ENCODE results near the gene GDF10.

GDF10 gene

GRCh38 chr10:47331491-47331890, 31.5 kb downstream of the GDF10 start:
- Histone ChIP-seq H3K27ac (ENCODE audit: low read depth, low read length) (no peak overlapping the region), H3K9ac (ENCODE audit: low read depth in 1 of 2, low read length in 2 of 2) (no peak overlapping the region)

GRCh38 chr10:47331954-47332353, 32.0 kb downstream of the GDF10 start:
- H3K27me3 ChIP-seq (ENCODE audit: control insufficient read depth in 1 of 2, insufficient read depth in 2 of 2, low read length in 2 of 2), result peaks cover 0 to 5% of the 10 kb centered on the region in 2 donors
- H3K4me3 ChIP-seq (ENCODE audit: low read depth in 1 of 2, low read length in 2 of 2), result no peak overlapping the region
- H3K27ac ChIP-seq (ENCODE audit: low read depth, low read length), result no peak overlapping the region
- H3K4me1 ChIP-seq (ENCODE audit: control insufficient read depth in 1 of 2, insufficient read depth in 2 of 2, low read length in 2 of 2), result peaks cover 14 to 19% of the 10 kb centered on the region in 2 donors
- H3K9me3 ChIP-seq (ENCODE audit: control insufficient read depth in 1 of 2, low read length in 2 of 2), result no peaks in the 10 kb centered on the region
- H3K36me3 ChIP-seq (ENCODE audit: control insufficient read depth in 1 of 2, insufficient read depth in 2 of 2, low read length in 2 of 2), result no peaks in the 10 kb centered on the region
- H3K9ac ChIP-seq (ENCODE audit: low read depth in 1 of 2, low read length in 2 of 2), result no peak overlapping the region

More at GRCh38 chr10:47331491-47331890, 31.5 kb downstream of the GDF10 start:
- Histone ChIP-seq H3K27me3 (ENCODE audit: control insufficient read depth in 1 of 2, insufficient read depth in 2 of 2, low read length in 2 of 2) (peaks cover 0 to 5% of the 10 kb centered on the region in 2 donors), H3K4me1 (ENCODE audit: control insufficient read depth in 1 of 2, insufficient read depth in 2 of 2, low read length in 2 of 2) (peaks cover 14 to 19% of the 10 kb centered on the region in 2 donors), H3K36me3 (ENCODE audit: control insufficient read depth in 1 of 2, insufficient read depth in 2 of 2, low read length in 2 of 2) (no peaks in the 10 kb centered on the region), H3K9me3 (ENCODE audit: control insufficient read depth in 1 of 2, low read length in 2 of 2) (no peaks in the 10 kb centered on the region), H3K4me3 (ENCODE audit: low read depth in 1 of 2, low read length in 2 of 2) (no peak overlapping the region)

- Histone ChIP-seq H3K27me3 (ENCODE audit: control insufficient read depth in 1 of 2, insufficient read depth in 2 of 2, low read length in 2 of 2) (peaks cover 0 to 5% of the 10 kb centered on the region in 2 donors), H3K4me1 (ENCODE audit: control insufficient read depth in 1 of 2, insufficient read depth in 2 of 2, low read length in 2 of 2) (peaks cover 14 to 19% of the 10 kb centered on the region in 2 donors), H3K27ac (ENCODE audit: low read depth, low read length) (no peak overlapping the region), H3K9ac (ENCODE audit: low read depth in 1 of 2, low read length in 2 of 2) (no peak overlapping the region), H3K9me3 (ENCODE audit: control insufficient read depth in 1 of 2, low read length in 2 of 2) (no peaks in the 10 kb centered on the region), H3K4me3 (ENCODE audit: low read depth in 1 of 2, low read length in 2 of 2) (no peak overlapping the region), H3K36me3 (ENCODE audit: control insufficient read depth in 1 of 2, insufficient read depth in 2 of 2, low read length in 2 of 2) (no peaks in the 10 kb centered on the region)
Measured at GRCh38 chr10:47332371-47332770, 32.4 kb downstream of the GDF10 start.

GRCh38 chr10:47332946-47333345, 32.9 kb downstream of the GDF10 start:
- H3K36me3 ChIP-seq (ENCODE audit: control insufficient read depth in 1 of 2, insufficient read depth in 2 of 2, low read length in 2 of 2), result no peaks in the 10 kb centered on the region
- H3K9me3 ChIP-seq (ENCODE audit: control insufficient read depth in 1 of 2, low read length in 2 of 2), result no peaks in the 10 kb centered on the region
- no peak overlapping the region for H3K9ac ChIP-seq (ENCODE audit: low read depth in 1 of 2, low read length in 2 of 2)
- no peak overlapping the region for H3K27ac ChIP-seq (ENCODE audit: low read depth, low read length)
- peaks cover 0 to 5% of the 10 kb centered on the region in 2 donors for H3K27me3 ChIP-seq (ENCODE audit: control insufficient read depth in 1 of 2, insufficient read depth in 2 of 2, low read length in 2 of 2)
- H3K4me3 ChIP-seq (ENCODE audit: low read depth in 1 of 2, low read length in 2 of 2), result no peak overlapping the region
- peaks cover 14 to 19% of the 10 kb centered on the region in 2 donors for H3K4me1 ChIP-seq (ENCODE audit: control insufficient read depth in 1 of 2, insufficient read depth in 2 of 2, low read length in 2 of 2)

GRCh38 chr10:47333532-47333931, 33.5 kb downstream of the GDF10 start:
- Histone ChIP-seq H3K9me3 (ENCODE audit: control insufficient read depth in 1 of 2, low read length in 2 of 2) (no peaks in the 10 kb centered on the region), H3K27me3 (ENCODE audit: control insufficient read depth in 1 of 2, insufficient read depth in 2 of 2, low read length in 2 of 2) (peaks cover 0 to 5% of the 10 kb centered on the region in 2 donors), H3K9ac (ENCODE audit: low read depth in 1 of 2, low read length in 2 of 2) (no peak overlapping the region), H3K4me3 (ENCODE audit: low read depth in 1 of 2, low read length in 2 of 2) (no peak overlapping the region), H3K36me3 (ENCODE audit: control insufficient read depth in 1 of 2, insufficient read depth in 2 of 2, low read length in 2 of 2) (no peaks in the 10 kb centered on the region), H3K4me1 (ENCODE audit: control insufficient read depth in 1 of 2, insufficient read depth in 2 of 2, low read length in 2 of 2) (peaks cover 14 to 19% of the 10 kb centered on the region in 2 donors), H3K27ac (ENCODE audit: low read depth, low read length) (no peak overlapping the region)

GRCh38 chr10:47334466-47335295, 34.7 kb downstream of the GDF10 start:
- Histone ChIP-seq H3K27ac (ENCODE audit: low read depth, low read length) (no peak overlapping the region), H3K9ac (ENCODE audit: low read depth in 1 of 2, low read length in 2 of 2) (no peak overlapping the region), H3K36me3 (ENCODE audit: control insufficient read depth in 1 of 2, insufficient read depth in 2 of 2, low read length in 2 of 2) (no peaks in the 10 kb centered on the region), H3K4me3 (ENCODE audit: low read depth in 1 of 2, low read length in 2 of 2) (no peak overlapping the region), H3K27me3 (ENCODE audit: control insufficient read depth in 1 of 2, insufficient read depth in 2 of 2, low read length in 2 of 2) (peaks cover 0 to 5% of the 10 kb centered on the region in 2 donors), H3K9me3 (ENCODE audit: control insufficient read depth in 1 of 2, low read length in 2 of 2) (no peaks in the 10 kb centered on the region), H3K4me1 (ENCODE audit: control insufficient read depth in 1 of 2, insufficient read depth in 2 of 2, low read length in 2 of 2) (peaks cover 12 to 19% of the 10 kb centered on the region in 2 donors)

GRCh38 chr10:47335906-47336305, 35.9 kb downstream of the GDF10 start:
- peaks cover 8 to 9% of the 10 kb centered on the region in 2 donors for H3K4me1 ChIP-seq (ENCODE audit: control insufficient read depth in 1 of 2, insufficient read depth in 2 of 2, low read length in 2 of 2)
- H3K27me3 ChIP-seq (ENCODE audit: control insufficient read depth in 1 of 2, insufficient read depth in 2 of 2, low read length in 2 of 2), result peaks cover 0 to 5% of the 10 kb centered on the region in 2 donors
- H3K9me3 ChIP-seq (ENCODE audit: control insufficient read depth in 1 of 2, low read length in 2 of 2), result no peaks in the 10 kb centered on the region
- H3K27ac ChIP-seq (ENCODE audit: low read depth, low read length), result no peak overlapping the region
- H3K4me3 ChIP-seq (ENCODE audit: low read depth in 1 of 2, low read length in 2 of 2), result no peak overlapping the region
- no peak overlapping the region for H3K9ac ChIP-seq (ENCODE audit: low read depth in 1 of 2, low read length in 2 of 2)
- no peaks in the 10 kb centered on the region for H3K36me3 ChIP-seq (ENCODE audit: control insufficient read depth in 1 of 2, insufficient read depth in 2 of 2, low read length in 2 of 2)

GRCh38 chr10:47336387-47337134, 36.6 kb downstream of the GDF10 start:
- H3K4me1 ChIP-seq (ENCODE audit: control insufficient read depth in 1 of 2, insufficient read depth in 2 of 2, low read length in 2 of 2), result peaks cover 2 to 5% of the 10 kb centered on the region in 2 donors
- H3K9me3 ChIP-seq (ENCODE audit: control insufficient read depth in 1 of 2, low read length in 2 of 2), result no peaks in the 10 kb centered on the region
- H3K27me3 ChIP-seq (ENCODE audit: control insufficient read depth in 1 of 2, insufficient read depth in 2 of 2, low read length in 2 of 2), result peaks cover 0 to 5% of the 10 kb centered on the region in 2 donors
- H3K27ac ChIP-seq (ENCODE audit: low read depth, low read length), result no peak overlapping the region
- H3K36me3 ChIP-seq (ENCODE audit: control insufficient read depth in 1 of 2, insufficient read depth in 2 of 2, low read length in 2 of 2), result no peaks in the 10 kb centered on the region
- H3K4me3 ChIP-seq (ENCODE audit: low read depth in 1 of 2, low read length in 2 of 2), result no peak overlapping the region
- H3K9ac ChIP-seq (ENCODE audit: low read depth in 1 of 2, low read length in 2 of 2), result no peak overlapping the region

- Histone ChIP-seq H3K36me3 (ENCODE audit: control insufficient read depth in 1 of 2, insufficient read depth in 2 of 2, low read length in 2 of 2) (no peaks in the 10 kb centered on the region), H3K27ac (ENCODE audit: low read depth, low read length) (no peak overlapping the region), H3K4me1 (ENCODE audit: control insufficient read depth in 1 of 2, insufficient read depth in 2 of 2, low read length in 2 of 2) (peaks cover 0 to 5% of the 10 kb centered on the region in 2 donors), H3K9ac (ENCODE audit: low read depth in 1 of 2, low read length in 2 of 2) (no peak overlapping the region), H3K27me3 (ENCODE audit: control insufficient read depth in 1 of 2, insufficient read depth in 2 of 2, low read length in 2 of 2) (peaks cover 0 to 5% of the 10 kb centered on the region in 2 donors), H3K4me3 (ENCODE audit: low read depth in 1 of 2, low read length in 2 of 2) (no peak overlapping the region), H3K9me3 (ENCODE audit: control insufficient read depth in 1 of 2, low read length in 2 of 2) (no peaks in the 10 kb centered on the region)
Measured at GRCh38 chr10:47337310-47337709, 37.3 kb downstream of the GDF10 start.

- no peak overlapping the region for H3K27ac ChIP-seq (ENCODE audit: low read depth, low read length)
- no peak overlapping the region for H3K4me3 ChIP-seq (ENCODE audit: low read depth in 1 of 2, low read length in 2 of 2)
- H3K4me1 ChIP-seq (ENCODE audit: control insufficient read depth in 1 of 2, insufficient read depth in 2 of 2, low read length in 2 of 2), result peaks cover 0 to 5% of the 10 kb centered on the region in 2 donors
- H3K36me3 ChIP-seq (ENCODE audit: control insufficient read depth in 1 of 2, insufficient read depth in 2 of 2, low read length in 2 of 2), result no peaks in the 10 kb centered on the region
- peaks cover 0 to 5% of the 10 kb centered on the region in 2 donors for H3K27me3 ChIP-seq (ENCODE audit: control insufficient read depth in 1 of 2, insufficient read depth in 2 of 2, low read length in 2 of 2)
- H3K9me3 ChIP-seq (ENCODE audit: control insufficient read depth in 1 of 2, low read length in 2 of 2), result no peaks in the 10 kb centered on the region
- no peak overlapping the region for H3K9ac ChIP-seq (ENCODE audit: low read depth in 1 of 2, low read length in 2 of 2)
Measured at GRCh38 chr10:47339186-47339735, 39.3 kb downstream of the GDF10 start.
